Measurements from ENCODE around the gene AMPH.

GRCh38 chr7:38373155-38373554 is 258.0 kb downstream of the AMPH start:
- TF ChIP-seq REST (IDR thresholded peaks at IDR 0.05; ENCODE audit: insufficient replicate concordance, low read depth) (no peak), POLR2AphosphoS5 (IDR thresholded peaks at IDR 0.05; ENCODE audit: low read depth) (no peak)

All from HL-60 (cell line).